IMR-90 (cell line): ENCODE measurements around the gene SRSF4. TPM values are rescaled to one million over a fixed set of nuclear protein-coding genes. Genes with fewer than 3 reads are reported as not detected.

Experiments used
- ATAC-seq: fragments of 200-7000 bp; cut with Tn5 transposase; 2 replicates; pipeline ENCODE4 v1.9.1; 2020; ENCODE audit warnings: low read depth, mild to moderate bottlenecking, moderate library complexity
- BruUV-seq: library from RNA; stranded (reverse); fragments of 400-500 nt; replicated peaks from 2 replicates; lab custom pipeline; 2021; lab: Mats Ljungman, UMichigan
- CTCF ChIA-PET: fragments of 300-600 bp; formaldehyde crosslinking; extraction: SDS; loops from one replicate; lab custom pipeline; 2021; ENCODE audit warnings: antibody characterized with exemption; lab: Yijun Ruan, JAX
- POLR2A ChIA-PET: fragments of 300-600 bp; sonication (Branson Sonifier 250); formaldehyde crosslinking; loops from one replicate; lab custom pipeline; 2022; ENCODE audit warnings: antibody characterized with exemption; ENCODE audit not compliant: unreplicated experiment; lab: Charles Lee
- DNase-seq: peaks from one replicate; pipeline ENCODE4 v3.0.0; 2013
- H2AFZ ChIP-seq: replicated peaks from 2 replicates; pipeline ENCODE3; 2013; ENCODE audit warnings: low read length, mild to moderate bottlenecking; ENCODE audit not compliant: poor library complexity
- H2AK5ac ChIP-seq: 2 replicates; pipeline ENCODE4 v1.6.1; 2013; ENCODE audit warnings: low read depth, low read length, inconsistent platforms
- H2AK9ac ChIP-seq: replicated peaks from 2 replicates; pipeline ENCODE3; 2013; ENCODE audit warnings: mild to moderate bottlenecking, low read depth, low read length, moderate library complexity; ENCODE audit not compliant: poor library complexity
- H2BK120ac ChIP-seq: 2 replicates; pipeline ENCODE4 v1.6.1; 2013; ENCODE audit warnings: low read depth, low read length, inconsistent platforms
- H2BK15ac ChIP-seq: 3 replicates; pipeline ENCODE4 v1.6.1; 2013; ENCODE audit warnings: low read depth, low read length, inconsistent platforms
- H2BK20ac ChIP-seq: 2 replicates; pipeline ENCODE4 v1.6.1; 2013; ENCODE audit warnings: low read depth, mild to moderate bottlenecking, inconsistent platforms, low read length, moderate library complexity
- H2BK5ac ChIP-seq: 2 replicates; pipeline ENCODE4 v1.6.1; 2013; ENCODE audit warnings: mild to moderate bottlenecking, low read depth, low read length, inconsistent platforms; ENCODE audit not compliant: poor library complexity, severe bottlenecking
- H3K14ac ChIP-seq: replicated peaks from 2 replicates; pipeline ENCODE4 v1.6.1; 2013; ENCODE audit warnings: low read depth, low read length, inconsistent platforms
- H3K18ac ChIP-seq: 2 replicates; pipeline ENCODE4 v1.6.1; 2013; ENCODE audit warnings: low read depth, low read length, control low read depth
- H3K23ac ChIP-seq: 2 replicates; pipeline ENCODE4 v1.6.1; 2013; ENCODE audit warnings: low read depth, low read length, inconsistent platforms
- H3K27ac ChIP-seq: 2 replicates; pipeline ENCODE4 v1.5.1; 2013; ENCODE audit warnings: mild to moderate bottlenecking, control low read depth, low read length; ENCODE audit not compliant: insufficient read depth
- H3K27me3 ChIP-seq: 2 replicates; pipeline ENCODE4 v1.6.1; 2013; ENCODE audit warnings: low read length; ENCODE audit not compliant: control insufficient read depth, insufficient read depth
- H3K36me3 ChIP-seq: 2 replicates; pipeline ENCODE4 v1.6.1; 2013; ENCODE audit warnings: low read length, mixed read lengths; ENCODE audit not compliant: control insufficient read depth, insufficient read depth
- H3K4ac ChIP-seq: 2 replicates; pipeline ENCODE4 v1.6.1; 2013; ENCODE audit warnings: low read depth, low read length, inconsistent platforms
- H3K4me1 ChIP-seq: 2 replicates; pipeline ENCODE4 v1.6.1; 2013; ENCODE audit warnings: low read length, mixed read lengths; ENCODE audit not compliant: control insufficient read depth, insufficient read depth
- H3K4me2 ChIP-seq: 2 replicates; pipeline ENCODE4 v1.6.1; 2013; ENCODE audit warnings: low read depth, mild to moderate bottlenecking, control low read depth, low read length, moderate library complexity
- H3K4me3 ChIP-seq: 2 replicates; pipeline ENCODE4 v1.5.1; 2013; ENCODE audit warnings: low read depth, mild to moderate bottlenecking, control low read depth, low read length, moderate library complexity; ENCODE audit not compliant: insufficient read depth
- H3K56ac ChIP-seq: 2 replicates; pipeline ENCODE4 v1.6.1; 2013; ENCODE audit warnings: low read length, inconsistent platforms; ENCODE audit not compliant: insufficient read depth; ENCODE audit errors: extremely low read depth
- H3K79me1 ChIP-seq, 2 experiments: 2 replicates each; pipeline ENCODE4 v1.6.1; 2013; ENCODE audit warnings: low read length in 2 of 2, inconsistent platforms in 1 of 2, low read depth in 1 of 2
- H3K9ac ChIP-seq: 2 replicates; pipeline ENCODE4 v1.6.1; 2013; ENCODE audit warnings: low read depth, low read length, control low read depth
- H3K9me1 ChIP-seq: 2 replicates; pipeline ENCODE4 v1.6.1; 2013; ENCODE audit warnings: low read length, inconsistent platforms; ENCODE audit not compliant: insufficient read depth
- H3K9me3 ChIP-seq: 2 replicates; pipeline ENCODE4 v1.6.1; 2013; ENCODE audit warnings: low read length; ENCODE audit not compliant: control insufficient read depth, insufficient read depth
- H4K20me1 ChIP-seq: 2 replicates; pipeline ENCODE4 v1.6.1; 2013; ENCODE audit warnings: low read length, inconsistent platforms; ENCODE audit not compliant: insufficient read depth
- H4K5ac ChIP-seq: 2 replicates; pipeline ENCODE4 v1.6.1; 2013; ENCODE audit warnings: mild to moderate bottlenecking, low read depth, low read length, control low read depth
- H4K8ac ChIP-seq, 2 experiments: 2 replicates each; pipeline ENCODE4 v1.6.1; 2013; ENCODE audit warnings: low read depth in 2 of 2, low read length in 2 of 2, control low read depth in 1 of 2, inconsistent platforms in 1 of 2
- H4K91ac ChIP-seq: 2 replicates; pipeline ENCODE4 v1.6.1; 2013; ENCODE audit warnings: low read depth, low read length, inconsistent platforms; ENCODE audit not compliant: insufficient read depth
- MXI1 ChIP-seq: IDR thresholded peaks from 2 replicates; pipeline ENCODE4 v1.6.1; 2012; ENCODE audit warnings: low read depth, mild to moderate bottlenecking, low read length, moderate library complexity, borderline replicate concordance
- WGBS, 2 experiments: methylation state at CpG; one replicate each; pipeline versions ENCODE4 v1.1.5 to v1.1.7; 2013; ENCODE audit warnings: missing lambda C conversion rate in 2 of 2; ENCODE audit not compliant: insufficient read length in 1 of 2; ENCODE audit errors: extremely low coverage in 2 of 2; 5-methylcytosine and 5-hydroxymethylcytosine counted together
- dilution Hi-C: fragments of 300-500 bp; cut with HindIII; formaldehyde crosslinking; loops from one replicate; pipeline ENCODE4 v1.14.3; 2018; ENCODE audit warnings: low sequenced_read_pairs; ENCODE audit not compliant: unreplicated experiment
- in situ Hi-C: fragments of 300-500 bp; cut with MboI; formaldehyde crosslinking; loops from 3 replicates; pipeline ENCODE4 v1.14.3; 2019; ENCODE audit warnings: low sequenced_read_pairs, inconsistent platforms, mixed read lengths
- intact Hi-C: fragments of 100-400 bp; cut with micrococcal nuclease; formaldehyde crosslinking; loops from 2 replicates; pipeline ENCODE4 v1.10.0; 2022
- polyA plus RNA-seq, 3 experiments: library from polyadenylated mRNA; depleted of rRNA; stranded (reverse); fragments of >200 nt; gene quantifications; 2 replicates each; pipeline ENCODE4 v1.2.3, GENCODE V29; 2012; ENCODE audit warnings: low replicate concordance in 1 of 3
- total RNA-seq: library from RNA; depleted of rRNA; stranded (reverse); fragments of >200 nt; gene quantifications from 2 replicates; pipeline ENCODE4 v1.2.3, GENCODE V29; 2012
- TF ChIP-seq, protein P1 (sequence below): conservative IDR thresholded peaks from 2 replicates; pipeline ENCODE4 v1.5.1; 2012; ENCODE audit warnings: mild to moderate bottlenecking, low read depth, low read length, improper control_type of control experiment

The SRSF4 gene
- total and polyA plus RNA-seq, 2 of the 4 experiments (the other 2 are of a cell fraction): 20.8 to 48.5 TPM

DNA sequence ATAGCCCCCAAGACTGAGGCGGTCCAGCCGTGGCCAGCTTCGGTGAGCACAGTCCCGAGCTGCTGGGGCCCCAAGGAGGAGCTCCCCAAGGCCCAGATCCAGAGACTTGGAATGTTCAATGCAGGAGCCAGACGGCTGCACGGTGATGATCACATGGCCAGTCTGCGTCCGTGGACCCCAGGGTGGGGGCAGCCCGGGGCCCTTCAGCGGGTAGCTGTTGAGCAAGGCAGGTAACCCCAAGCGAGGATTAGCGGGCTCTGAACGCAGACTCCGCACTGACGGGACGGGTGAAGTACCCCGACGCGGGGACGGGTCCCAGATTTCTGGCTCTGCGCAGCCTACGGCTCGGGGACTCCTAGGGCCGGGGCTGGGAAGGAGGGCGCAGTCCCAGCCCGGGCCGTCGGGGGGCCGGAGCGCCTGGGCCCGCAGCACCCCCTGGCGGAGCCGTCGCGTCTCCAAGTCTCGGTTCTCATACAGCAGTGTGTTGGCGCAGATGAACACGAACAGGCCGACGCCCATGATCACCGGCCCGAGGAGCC is 60.7 kb downstream of the SRSF4 start:
- intact Hi-C loops: loop anchor here (5.0 kb wide), 1 partner anchor 239 kb away; no protein-coding TSS in a partner anchor
- H3K56ac ChIP-seq: no peak overlapping the region
- no peak overlapping the region for H3K23ac ChIP-seq
- H3K4me1 ChIP-seq: peaks cover 17% of the 10 kb centered on the region
- H3K9ac ChIP-seq: no peak overlapping the region
- no peak overlapping the region for H3K4me2 ChIP-seq
- H3K27me3 ChIP-seq: no peaks in the 10 kb centered on the region
- ATAC-seq (no peak), DNase-seq (peak; percentile 16)
- H2AFZ ChIP-seq: peak overlapping the region; percentile 44
- peak overlapping the region; percentile 58 for H2AK9ac ChIP-seq
- no peak overlapping the region for H2BK20ac ChIP-seq
- no peak for TF ChIP-seq MXI1
- TF ChIP-seq, protein P1, sequence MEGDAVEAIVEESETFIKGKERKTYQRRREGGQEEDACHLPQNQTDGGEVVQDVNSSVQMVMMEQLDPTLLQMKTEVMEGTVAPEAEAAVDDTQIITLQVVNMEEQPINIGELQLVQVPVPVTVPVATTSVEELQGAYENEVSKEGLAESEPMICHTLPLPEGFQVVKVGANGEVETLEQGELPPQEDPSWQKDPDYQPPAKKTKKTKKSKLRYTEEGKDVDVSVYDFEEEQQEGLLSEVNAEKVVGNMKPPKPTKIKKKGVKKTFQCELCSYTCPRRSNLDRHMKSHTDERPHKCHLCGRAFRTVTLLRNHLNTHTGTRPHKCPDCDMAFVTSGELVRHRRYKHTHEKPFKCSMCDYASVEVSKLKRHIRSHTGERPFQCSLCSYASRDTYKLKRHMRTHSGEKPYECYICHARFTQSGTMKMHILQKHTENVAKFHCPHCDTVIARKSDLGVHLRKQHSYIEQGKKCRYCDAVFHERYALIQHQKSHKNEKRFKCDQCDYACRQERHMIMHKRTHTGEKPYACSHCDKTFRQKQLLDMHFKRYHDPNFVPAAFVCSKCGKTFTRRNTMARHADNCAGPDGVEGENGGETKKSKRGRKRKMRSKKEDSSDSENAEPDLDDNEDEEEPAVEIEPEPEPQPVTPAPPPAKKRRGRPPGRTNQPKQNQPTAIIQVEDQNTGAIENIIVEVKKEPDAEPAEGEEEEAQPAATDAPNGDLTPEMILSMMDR: peak; percentile 62
- no peaks in the 10 kb centered on the region; the same call in 1 of the 2 replicates for H4K20me1 ChIP-seq
- in situ Hi-C loops: no loop called here
- no peaks in the 10 kb centered on the region; the same call in 1 of the 2 replicates for H3K9me1 ChIP-seq
- peaks cover 0 to 13% of the 10 kb centered on the region in 2 experiments; a peak in 1 of 4 replicates for H3K79me1 ChIP-seq
- BruUV-seq: no TSS peak
- no peak overlapping the region for H4K91ac ChIP-seq
- H3K9me3 ChIP-seq: no peaks in the 10 kb centered on the region
- ChIA-PET POLR2A (no interaction called here), CTCF (interaction anchor here (1.1 kb wide), 1 partner anchor 82 kb away, joined by 3 read pairs; no protein-coding TSS in a partner anchor)
- no peak overlapping the region for H2BK15ac ChIP-seq
- no peaks in the 10 kb centered on the region for H3K36me3 ChIP-seq
- no peak overlapping the region for H3K4me3 ChIP-seq
- no peak overlapping the region for H3K14ac ChIP-seq
- H2BK5ac ChIP-seq: no peak overlapping the region
- dilution Hi-C loops: no loop called here
- no peak overlapping the region for H4K5ac ChIP-seq
- WGBS, 2 experiments: 58% methylated on average over 19 of the region's 42 CpGs; no CpG with 5 or more reads in 1 of the 2 experiments
- no peak overlapping the region for H2AK5ac ChIP-seq
- H4K8ac ChIP-seq: no peak overlapping the region
- H2BK120ac ChIP-seq: no peak overlapping the region
- H3K18ac ChIP-seq: no peak overlapping the region
- no peak overlapping the region for H3K27ac ChIP-seq
- no peak overlapping the region for H3K4ac ChIP-seq
